MM.1S (cell line): ENCODE measurements around the gene MAGEC1.

ENCODE experiments used
- CTCF ChIP-seq: fragments of 300-600 bp; sonication (generic); IDR thresholded peaks from 2 replicates; pipeline ENCODE4 v1.5.1; 2016; ENCODE audit warnings: antibody characterized with exemption, low read length, mixed read lengths
- EZH2 ChIP-seq: fragments of 300-600 bp; sonication (generic); optimal IDR thresholded peaks from 2 replicates; pipeline ENCODE3; 2017; ENCODE audit warnings: low read depth, mild to moderate bottlenecking, antibody characterized with exemption, low read length, mixed read lengths

- TF ChIP-seq CTCF = no peak
- no peak for TF ChIP-seq EZH2
Observed at GRCh38 chrX:141904262-141904661, 568 bp downstream of the MAGEC1 start.
